Activated CD8-positive, alpha-beta memory T cell treated with anti-CD3 and anti-CD28 coated beads for 24 hours (primary cell): ENCODE results near the gene DAGLA.

Source experiments
- DNase-seq: peaks from one replicate; pipeline ENCODE4 v3.0.0-alpha.2; 2020

DAGLA gene

DNA sequence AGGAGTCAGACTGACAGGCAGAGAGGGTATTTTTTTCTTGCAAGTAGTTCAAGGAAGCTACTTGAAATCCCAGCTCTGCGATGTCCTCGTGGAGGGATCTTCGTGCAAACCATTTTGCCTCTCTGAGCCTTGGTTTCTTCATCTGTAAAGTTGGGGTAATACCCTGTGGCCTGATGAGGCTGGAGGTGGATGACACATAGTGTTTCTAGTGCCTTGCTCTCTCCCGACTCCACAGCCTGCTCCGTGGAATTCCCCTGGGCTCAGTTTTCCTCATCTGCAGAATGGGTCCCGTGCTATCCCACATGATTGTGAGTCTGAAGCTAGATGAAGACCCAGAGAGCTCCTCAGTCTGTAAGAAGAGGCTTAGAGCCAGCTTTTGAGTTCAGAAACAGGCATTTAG lies 32.7 kb downstream of the DAGLA start:
- DNase-seq, result no peak

DNA sequence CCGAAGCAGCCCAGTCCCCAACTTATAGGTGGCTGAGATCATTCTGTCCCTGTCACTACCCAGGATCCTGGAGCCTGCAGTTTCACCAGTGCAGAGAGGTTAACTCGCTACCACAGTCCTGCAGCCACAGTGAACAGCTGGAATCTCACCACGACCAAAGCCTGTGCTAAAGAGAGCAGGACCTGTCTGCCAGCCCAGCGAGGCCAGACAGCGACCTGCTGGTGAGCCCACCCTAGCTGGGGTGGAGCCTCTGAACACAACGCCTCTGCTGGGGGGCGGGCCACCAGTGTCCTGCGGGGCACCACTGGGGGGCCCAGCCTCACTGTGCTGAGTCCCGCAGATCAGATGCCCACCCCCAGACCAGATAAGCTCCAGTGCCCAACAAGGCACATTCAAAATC lies 33.3 kb downstream of the DAGLA start:
- no peak for DNase-seq

DNA sequence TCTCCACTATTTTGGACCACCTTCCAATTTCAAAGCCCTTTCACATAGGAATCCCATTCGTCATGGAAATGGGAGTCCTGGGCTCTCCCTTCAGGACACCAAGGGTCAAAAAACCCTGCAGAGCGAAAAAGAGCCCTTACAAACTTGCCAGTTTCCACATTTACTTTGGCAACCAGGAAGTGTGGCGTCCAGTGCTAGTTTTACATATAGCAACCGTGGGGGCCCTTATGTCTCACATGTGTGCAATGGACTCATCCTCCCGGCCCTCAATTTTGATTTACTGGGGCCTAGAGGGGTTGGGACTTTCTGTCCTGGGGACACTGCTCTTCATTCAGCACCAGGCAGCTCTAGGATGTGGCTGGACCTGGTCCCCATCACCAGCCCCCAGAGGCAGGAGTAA lies 33.7 kb downstream of the DAGLA start:
- no peak for DNase-seq

DNA sequence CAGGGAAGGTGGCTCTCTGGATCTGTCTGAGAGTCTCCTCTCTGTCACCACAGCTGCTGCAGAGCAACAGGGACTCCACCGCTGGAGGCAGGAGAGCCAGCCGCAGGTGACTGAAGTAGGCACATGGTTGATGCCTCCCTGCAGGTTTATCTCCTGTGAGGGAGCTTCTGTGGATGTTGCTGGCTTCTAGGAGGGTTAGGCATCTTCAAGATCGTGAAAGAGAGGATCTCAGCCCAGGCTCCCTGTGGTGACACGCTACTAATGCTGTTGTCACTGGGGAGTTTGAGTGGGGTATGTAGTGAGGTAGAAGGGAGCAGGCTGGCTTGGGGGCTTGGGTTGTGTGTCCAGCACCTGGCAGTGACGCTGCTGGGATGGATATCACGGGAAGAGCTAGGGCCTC lies 34.1 kb downstream of the DAGLA start:
- no peak for DNase-seq

DNA sequence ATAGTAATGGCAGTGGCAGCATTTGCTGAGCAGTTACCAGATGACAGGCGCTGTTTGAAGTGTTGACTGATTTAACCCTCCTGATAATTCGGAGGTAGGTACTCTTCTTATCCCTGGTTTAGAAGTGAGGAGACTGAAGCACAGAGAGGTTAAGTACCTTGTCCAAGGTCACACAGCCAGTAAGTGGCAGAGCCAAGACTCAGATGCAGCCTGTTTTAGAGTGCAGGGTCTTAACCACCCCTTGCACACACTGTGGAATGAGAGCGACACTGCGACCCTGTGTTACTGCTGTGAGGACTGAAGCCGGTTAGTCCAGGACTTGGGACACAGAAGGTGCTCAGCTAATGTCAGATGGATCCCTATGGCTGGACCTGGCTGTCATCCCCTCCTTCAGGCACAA lies 34.7 kb downstream of the DAGLA start:
- no peak for DNase-seq

DNA sequence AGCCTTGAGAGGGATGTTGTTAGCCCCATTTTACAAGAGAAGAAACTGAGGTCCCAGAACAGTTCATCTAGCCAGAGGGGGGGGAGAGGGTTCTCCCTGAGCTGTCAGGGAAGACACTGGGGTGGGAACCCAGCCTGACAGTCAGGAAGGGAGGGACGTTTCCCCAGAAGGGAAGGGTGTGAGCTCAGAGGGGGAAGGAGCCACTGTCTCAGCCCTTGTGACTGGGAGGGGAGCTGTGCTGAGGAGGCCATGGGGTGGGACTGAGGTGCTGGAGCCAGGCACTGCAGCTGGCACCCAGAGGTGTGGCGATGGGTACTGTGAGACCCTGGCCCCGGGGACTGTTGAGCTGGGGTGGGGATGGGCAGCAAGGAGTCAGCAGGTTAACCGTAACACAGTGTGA lies 35.7 kb downstream of the DAGLA start:
- no peak for DNase-seq

DNA sequence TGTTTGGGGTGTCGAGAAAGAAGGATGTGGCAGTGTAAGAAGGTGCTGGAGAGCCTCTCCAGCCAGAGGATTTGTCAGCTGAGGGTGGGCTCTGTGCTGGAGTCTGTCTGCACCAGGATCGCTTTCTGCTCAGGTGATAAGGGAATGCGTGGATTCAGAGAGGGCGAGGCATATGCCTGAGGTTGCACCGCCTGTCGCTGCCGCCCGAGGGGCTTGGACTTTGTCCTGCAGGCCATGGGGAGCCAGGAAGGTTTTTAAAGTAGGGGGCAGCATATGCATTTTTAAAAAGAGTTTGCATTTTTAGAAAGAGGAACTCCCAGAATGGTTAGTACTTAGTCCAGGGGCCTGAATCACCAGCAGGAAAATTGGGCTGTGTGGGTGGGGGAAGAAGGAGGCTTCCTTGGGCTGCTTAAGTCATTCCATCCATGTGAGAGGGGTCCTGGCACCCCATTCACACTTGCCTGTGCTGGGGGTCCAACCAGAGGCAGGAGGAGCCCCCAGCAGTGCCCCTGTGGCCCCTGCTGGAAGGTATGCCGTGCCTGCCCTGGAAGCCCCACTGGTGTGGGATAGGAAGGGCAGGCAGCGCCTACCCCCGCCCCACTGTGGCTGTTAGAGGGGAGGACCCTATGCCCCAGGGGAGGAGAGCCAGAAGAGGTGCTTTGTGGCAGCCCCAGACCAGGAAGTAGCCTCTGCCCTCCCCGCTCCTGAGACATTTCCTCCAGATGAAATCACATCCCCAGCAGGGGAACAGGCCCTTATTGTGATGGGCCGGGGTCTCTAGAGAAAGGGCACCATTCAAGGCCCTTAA lies 36.5 kb downstream of the DAGLA start:
- no peak for DNase-seq

DNA sequence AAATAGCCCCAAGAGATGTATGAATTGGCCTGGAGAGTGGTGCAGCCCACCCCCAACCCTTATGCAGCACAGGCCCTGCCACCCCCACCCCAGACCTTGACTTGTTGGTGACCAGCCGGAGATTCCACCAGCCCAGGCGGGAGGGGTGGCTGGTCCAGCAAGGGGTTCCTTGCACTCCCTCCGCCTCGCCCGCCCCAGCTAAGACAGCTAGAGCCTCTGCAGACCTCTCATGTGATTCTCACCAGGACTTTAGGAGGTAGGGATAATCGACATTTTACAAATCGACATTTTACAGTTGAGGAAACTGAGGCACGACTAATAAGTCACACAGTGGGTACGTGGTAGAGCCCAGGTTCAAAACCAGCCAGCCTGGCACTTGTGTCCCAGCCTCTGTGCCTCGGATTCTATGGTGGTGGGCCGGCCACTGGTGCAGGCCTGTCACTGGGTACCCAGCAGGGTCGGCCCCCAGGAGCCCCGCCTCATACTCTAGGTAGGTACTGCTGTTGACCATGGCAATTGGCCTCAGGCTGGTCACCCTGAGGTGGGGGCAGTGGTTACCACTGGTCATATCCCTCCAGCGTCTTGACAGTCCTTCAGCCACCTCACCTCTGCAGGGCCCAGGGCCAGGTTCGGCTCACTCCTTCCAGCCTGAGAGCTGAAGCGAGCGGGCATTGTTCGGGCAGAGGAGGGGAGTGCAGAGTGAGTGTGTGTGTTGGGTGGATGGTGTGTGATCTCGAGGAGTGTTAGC lies 37.3 kb downstream of the DAGLA start:
- DNase-seq, result no peak

DNA sequence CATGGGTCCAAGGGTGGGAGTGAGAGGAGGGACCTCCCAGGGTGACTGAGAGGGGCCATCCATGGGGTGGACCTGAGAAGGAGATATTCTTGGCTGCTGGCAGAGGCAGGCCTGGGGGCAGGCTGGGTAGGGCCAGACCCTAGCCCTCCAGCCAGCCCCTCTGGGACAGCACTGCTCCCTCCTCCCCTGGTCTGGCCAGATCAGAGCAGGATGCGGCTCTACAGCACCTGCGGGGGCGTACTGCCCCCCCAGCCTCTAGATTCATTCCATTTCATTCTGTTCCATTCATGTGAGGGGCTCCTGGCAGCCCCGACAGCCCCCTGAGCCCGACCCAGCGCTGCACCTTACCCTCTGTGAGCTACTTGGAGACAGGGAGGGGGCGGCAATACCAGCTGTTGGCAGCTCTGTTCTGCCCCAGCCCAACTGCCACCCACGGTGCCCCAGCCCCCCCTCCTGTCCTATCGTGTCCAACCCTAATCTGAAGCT lies 37.9 kb downstream of the DAGLA start:
- DNase-seq, result no peak

DNA sequence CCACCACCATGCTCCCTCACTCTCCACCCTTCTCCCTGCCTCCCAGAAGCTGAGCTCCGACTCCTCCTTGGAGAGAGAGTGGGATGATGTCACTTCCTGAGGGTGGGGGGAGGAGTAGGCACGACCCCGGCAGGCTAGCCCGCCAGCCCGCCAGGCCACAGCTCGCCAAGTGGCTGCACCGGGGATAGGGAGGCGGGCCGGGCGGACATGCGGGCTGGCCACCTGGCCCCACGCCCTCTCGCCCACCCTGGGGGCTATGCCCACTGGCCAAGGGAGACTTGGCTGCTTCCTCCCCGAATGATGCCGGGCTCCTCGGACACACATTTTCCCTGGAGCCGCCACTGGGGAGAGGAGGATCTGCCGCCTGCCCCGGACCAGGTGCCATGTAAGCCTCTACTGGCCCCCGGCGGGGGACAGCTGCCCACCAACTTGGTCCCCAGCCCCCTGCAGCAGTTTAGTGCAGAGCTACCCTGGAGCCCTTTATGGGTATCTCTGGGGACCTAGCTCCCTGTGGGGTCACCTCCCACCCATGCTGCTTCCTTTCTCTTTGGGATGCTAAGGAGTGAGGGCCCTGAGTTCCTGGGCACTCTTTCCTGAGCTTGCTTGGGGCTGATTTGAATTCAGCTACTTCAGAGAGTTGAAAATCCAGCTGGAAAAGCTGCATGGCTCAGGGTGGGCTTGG lies 38.6 kb downstream of the DAGLA start:
- no peak for DNase-seq

DNA sequence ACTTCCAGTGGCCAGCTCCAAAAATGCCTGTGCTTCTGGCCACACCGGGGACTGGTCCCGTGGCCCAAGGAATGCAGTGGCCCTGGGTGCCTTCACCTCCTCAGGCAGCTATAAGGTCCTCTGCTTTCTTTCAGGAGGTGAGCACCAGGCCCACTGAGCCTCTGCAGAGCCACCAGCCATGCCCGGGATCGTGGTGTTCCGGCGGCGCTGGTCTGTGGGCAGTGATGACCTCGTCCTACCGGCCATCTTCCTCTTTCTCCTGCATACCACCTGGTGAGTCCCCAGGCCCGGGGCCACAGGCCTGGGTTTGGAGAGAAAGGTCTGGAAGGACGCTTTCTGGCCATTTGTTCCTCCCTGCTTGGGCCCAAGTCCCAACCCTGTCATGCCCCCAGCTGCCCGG lies 39.8 kb downstream of the DAGLA start:
- DNase-seq, result no peak

DNA sequence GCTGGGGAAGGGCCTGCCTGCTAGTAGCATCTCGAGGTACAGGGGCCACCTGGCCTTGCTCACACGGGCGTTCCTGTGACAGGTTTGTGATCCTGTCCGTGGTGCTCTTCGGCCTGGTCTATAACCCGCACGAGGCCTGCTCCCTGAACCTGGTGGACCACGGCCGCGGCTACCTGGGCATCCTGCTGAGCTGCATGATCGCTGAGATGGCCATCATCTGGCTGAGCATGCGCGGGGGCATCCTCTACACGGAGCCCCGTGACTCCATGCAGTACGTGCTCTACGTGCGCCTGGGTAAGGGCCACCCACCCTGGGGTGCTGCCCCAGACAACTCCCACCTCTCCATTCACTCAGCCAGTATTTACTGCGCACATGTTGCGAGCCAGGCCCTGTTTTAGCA lies 40.4 kb downstream of the DAGLA start:
- no peak for DNase-seq

DNA sequence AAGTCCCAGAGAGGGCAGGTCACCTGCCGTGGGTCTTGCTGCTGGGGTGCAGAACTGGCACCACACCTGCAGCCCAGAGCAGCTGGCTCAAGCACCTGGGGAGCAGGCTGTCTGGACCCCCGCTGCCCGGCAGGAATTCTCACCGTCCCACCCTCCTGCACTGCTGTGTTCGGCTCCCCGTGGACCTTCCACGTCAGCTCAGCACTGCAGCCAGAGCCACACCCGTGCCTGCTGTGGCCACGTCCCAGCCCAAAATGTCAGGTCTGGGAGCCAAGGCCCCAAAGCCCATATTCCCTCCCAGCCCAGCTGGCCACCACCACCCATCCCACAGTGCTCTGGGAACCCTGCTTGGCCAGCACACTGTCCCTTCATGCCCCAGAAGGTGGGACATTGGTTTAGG lies 44.2 kb downstream of the DAGLA start:
- DNase-seq, result no peak

DNA sequence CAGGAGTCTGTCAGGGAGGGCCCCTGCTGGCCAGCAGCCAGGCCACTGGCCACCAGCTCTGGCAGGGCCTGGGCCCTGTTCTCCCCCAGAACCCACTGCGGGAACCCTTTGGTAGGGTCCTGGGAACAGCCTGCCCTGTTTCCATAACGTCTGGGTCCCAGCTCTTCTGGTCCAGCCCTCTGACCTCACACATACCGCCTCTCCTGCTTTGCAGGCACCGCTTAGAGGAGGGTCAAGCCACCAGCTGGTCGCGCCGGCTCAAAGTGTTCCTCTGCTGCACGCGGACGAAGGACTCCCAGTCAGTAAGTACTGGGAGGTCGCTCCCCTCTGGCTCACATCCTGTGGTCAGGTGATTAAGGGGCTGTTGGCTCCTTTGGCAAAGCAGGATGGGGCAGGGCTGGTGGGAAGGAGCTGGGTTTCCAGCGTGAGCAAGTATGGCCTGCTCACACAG lies 45.6 kb downstream of the DAGLA start:
- no peak for DNase-seq

DNA sequence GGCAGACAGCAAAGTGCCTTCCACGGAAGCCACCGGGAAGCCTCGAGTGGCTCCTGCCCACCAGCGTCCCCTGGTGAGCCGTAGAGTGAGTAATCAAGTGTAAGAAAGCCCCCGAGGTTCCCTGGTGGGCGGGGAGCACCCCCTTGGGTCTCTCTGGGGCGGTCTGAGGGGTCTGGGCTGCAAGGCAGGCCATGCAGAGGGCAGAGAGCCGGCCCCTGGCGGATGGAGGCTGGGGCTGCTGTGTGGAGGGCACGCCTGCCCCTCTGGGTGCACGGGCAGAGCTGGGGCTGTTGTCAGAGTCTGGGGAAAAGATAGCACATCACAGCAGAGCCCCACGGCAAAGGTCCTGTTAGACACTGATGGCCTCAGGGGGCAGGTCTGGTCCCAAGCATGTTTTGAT lies 46.6 kb downstream of the DAGLA start:
- DNase-seq, result no peak

DNA sequence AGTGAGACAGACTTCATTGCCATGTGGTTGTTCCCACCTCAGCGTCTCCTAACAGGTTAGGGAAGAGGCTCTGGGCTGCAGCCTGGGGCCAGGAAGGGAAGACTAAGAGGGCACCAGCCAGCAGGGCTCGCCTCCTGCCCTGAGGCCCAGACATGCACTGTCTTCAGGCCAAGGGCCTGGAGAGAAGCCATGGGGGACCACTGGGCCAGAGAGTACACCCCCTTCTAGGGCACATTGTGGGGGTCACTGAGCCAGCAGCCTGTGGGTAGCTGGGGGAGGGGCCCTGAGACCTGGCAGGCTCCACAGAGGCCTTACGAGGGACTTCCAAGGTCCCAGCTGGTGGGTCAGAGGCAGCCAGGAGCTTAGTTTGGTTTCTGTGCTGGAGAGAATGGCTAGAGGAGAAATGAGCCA lies 47.2 kb downstream of the DAGLA start:
- no peak for DNase-seq

DNA sequence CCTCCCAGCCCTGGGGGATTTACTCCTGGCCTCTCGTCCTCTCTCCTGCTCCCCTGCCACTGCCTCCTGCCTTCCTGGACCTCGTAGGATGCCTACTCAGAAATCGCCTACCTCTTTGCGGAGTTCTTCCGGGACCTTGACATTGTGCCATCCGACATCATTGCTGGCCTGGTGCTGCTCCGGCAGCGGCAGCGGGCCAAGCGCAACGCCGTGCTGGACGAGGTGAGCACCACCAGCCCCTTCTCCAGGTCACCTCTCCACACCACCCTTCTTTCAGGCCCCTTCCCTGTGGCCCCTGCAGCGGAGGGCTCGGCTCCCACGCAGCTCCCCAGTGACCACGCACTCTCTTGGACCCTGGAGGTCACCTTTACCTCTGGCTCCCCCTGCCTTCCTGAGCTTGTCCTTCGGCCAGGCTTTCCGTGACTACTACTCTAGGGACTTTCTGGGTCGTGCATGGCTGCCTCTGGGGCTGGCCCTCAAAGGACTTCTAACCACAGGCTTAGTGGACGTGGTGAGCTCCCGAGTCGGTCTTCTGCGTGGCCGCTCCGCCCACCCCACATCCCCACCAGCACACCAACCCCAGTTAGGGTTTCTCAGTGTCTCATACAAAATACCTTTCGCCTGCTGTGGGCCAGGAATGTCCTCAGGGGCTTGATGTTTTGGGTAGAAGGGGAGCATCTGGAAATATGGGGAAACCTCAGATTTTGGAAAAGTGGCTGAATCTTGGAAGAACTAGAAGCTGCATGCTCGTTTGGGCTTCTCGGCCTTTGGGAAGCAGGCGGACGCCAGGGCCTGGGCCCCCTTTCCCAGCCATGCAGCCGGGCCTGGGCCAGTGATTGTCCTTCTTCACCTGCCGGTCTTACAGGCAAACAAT lies 48.1 kb downstream of the DAGLA start:
- DNase-seq, result no peak

DNA sequence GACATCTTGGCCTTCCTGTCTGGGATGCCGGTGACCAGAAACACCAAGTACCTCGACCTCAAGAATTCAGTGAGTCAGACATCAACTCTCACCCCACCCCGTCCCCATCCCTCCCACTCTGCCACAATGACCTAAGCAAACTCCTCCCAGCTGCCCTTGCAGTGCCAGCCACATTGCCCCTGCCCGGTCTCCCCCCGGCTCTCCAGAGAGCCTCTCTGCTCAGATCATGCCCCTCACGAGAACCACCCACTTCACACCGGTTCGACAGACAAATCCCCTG lies 48.7 kb downstream of the DAGLA start:
- no peak for DNase-seq

DNA sequence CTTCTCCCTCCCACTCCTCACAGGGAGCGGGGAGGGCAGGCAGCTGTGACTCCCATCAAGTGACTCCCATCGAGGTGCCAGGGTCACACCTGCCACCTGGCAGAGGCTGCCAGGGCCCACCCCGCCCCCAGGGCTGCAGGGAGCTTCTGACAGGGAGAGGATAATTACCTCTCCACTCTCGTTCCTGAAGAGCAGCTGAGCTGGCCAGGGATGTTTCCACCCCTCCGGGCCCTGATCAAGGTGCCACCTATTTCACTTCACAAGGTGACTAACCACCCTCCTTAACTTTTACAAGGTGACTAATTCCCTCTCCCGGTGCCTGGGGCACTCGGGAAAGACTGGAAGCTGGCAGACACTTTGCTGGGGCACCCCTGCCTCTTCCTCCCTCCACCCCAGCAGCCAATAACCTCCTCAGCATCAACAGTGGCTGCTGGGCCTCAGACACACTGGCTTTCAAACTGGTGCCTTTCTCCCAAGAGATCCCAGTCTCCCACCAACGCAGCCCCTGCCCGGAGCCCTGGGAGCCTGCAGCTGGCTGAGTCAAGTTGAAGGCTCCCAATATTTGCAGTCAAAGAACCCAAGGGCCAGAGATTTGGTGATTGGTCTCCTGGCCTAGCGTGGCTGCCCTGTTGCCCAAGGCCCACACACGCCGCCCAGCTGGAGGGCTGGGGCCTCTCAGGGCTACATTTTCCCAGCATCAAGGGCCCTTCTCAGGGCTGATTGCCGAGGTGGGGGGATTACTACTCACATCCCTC lies 50.2 kb downstream of the DAGLA start:
- DNase-seq, result no peak

DNA sequence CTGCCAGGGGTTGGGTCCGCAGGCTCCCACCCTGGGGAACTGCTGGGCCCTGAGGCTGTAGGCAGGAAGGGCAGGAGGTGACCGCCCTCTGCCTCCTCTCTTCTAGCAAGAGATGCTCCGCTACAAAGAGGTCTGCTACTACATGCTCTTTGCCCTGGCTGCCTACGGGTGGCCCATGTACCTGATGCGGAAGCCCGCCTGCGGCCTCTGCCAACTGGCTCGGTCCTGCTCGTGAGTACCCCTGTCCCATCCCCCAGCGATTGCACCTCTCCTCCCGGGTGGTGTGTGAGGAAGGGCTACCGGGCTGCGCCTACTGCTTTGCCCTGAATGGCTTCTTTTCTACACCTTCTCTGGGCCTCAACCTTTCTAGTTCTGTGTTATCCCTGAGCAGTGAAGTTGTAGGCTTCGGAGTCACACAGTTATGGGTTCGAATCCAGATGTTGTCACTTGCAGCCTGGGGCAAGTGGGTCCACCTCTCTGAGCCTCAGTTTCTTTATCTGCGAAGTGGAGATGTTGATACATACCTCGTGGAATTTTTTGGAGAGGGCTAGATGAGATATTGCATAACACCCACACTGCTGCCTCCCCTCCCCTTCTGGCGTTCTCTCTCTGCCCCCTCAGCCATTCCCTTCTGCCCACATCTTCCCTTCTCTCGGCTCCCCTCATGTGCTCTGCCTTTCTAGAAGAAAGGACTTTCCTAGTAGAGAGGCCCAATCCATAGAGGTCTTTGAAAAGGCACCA lies 51.2 kb downstream of the DAGLA start:
- no peak for DNase-seq

DNA sequence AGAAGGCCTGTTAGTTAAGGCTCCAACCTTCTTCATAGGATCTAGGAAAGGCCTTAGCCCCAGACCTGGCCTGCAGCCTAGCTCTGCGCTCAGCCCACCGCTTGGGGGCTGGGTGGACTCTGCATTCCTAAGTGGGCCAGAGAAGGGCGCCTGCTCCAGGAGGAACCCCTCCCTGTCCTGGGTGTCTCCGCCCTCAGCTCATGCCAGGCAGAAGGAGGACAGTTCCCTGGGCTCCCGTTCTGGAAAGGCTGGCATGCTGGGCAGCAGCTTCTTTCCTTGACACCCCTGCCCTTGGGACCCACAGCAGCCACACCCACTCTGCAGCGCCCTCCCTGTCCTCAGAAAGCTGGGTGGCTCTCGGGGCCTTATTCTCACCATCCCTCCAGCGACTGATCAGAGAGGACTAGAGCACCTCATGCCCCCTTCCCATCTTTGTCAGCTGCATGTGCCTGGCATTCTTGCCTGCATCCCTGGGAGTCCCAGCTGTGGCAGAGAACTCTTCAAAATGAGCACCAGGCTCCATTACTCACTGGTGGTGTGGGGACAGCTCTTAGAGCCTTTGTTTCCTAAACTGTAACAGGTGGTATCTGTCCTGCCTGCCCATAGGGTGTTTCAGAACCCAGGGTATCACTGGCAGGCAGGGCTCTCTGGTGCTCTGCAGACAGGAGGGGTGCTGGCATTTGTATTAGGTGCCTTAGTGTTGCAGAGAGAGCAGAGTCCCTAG lies 51.9 kb downstream of the DAGLA start:
- DNase-seq, result no peak
